D721Med (cell line): Measurements from ENCODE around the gene DGKI.

Experiments
- DNase-seq: peaks from one replicate; pipeline ENCODE4 v3.0.0; 2011; ENCODE audit warnings: low spot score; ENCODE audit not compliant: insufficient read length
- FAIRE-seq: peaks from 2 replicates; lab custom pipeline; 2011; peaks lifted over from hg19 to GRCh38; lab: Jason Lieb, UNC
- TF ChIP-seq, protein P1 (sequence below): IDR thresholded peaks from 2 replicates; pipeline ENCODE4 v1.5.1; 2012; ENCODE audit warnings: mild to moderate bottlenecking, control low read depth; ENCODE audit not compliant: insufficient read depth; ENCODE audit errors: missing control alignments

Gene DGKI

DNA sequence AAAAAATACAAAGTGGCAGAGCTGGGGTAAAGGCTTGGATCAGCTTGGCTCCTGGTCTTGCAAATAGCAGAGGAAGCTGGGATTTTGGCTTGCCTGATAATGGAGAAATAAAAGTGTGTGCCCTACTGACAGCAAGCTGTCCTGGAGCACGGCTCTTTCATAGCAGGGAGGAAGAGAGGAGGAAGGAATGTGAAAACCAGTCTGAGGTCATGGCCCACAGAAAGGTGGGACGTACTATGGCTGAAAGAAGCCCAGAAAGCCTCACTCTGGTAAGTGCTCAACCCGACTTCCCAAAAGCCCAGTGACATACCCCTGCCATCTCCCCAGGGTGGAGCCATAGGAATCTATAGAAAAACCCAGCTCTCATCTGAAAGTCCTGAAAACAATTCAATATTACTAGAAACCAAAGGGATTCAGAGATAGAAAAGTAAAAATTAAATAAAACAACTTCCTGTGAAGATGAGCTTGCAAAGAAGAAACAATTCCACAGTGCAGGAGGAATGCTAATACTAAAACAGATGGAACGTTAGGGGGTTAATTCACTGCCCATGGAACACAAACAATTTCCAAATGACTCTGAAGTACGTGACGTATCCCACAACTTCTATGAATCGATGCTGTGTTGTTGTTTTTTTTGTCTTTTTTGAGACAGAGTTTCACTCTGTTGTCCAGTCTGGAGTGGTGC is 256.6 kb downstream of the DGKI start:
- TF ChIP-seq, protein P1, sequence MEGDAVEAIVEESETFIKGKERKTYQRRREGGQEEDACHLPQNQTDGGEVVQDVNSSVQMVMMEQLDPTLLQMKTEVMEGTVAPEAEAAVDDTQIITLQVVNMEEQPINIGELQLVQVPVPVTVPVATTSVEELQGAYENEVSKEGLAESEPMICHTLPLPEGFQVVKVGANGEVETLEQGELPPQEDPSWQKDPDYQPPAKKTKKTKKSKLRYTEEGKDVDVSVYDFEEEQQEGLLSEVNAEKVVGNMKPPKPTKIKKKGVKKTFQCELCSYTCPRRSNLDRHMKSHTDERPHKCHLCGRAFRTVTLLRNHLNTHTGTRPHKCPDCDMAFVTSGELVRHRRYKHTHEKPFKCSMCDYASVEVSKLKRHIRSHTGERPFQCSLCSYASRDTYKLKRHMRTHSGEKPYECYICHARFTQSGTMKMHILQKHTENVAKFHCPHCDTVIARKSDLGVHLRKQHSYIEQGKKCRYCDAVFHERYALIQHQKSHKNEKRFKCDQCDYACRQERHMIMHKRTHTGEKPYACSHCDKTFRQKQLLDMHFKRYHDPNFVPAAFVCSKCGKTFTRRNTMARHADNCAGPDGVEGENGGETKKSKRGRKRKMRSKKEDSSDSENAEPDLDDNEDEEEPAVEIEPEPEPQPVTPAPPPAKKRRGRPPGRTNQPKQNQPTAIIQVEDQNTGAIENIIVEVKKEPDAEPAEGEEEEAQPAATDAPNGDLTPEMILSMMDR = no peak
- FAIRE-seq (no peak), DNase-seq (no peak)

DNA sequence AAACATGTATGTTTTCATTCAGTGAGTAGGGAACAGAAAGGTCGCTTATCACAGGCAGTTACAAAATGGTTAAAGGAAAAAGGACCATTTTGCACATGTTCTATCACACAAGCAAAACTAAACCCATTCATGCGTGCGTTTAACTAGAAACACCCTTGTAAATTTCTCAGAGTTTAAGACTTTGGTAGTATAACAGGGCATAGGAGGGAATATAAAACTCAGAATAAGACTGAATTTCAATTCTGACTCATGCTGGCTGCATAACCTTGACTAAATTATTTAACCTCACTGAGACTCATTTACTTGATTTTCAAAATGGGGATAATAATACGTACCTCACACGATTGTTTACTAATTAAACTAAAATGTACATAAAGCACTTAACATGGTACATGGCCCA is 259.4 kb downstream of the DGKI start:
- DNase-seq = no peak
- FAIRE-seq = no peak

DNA sequence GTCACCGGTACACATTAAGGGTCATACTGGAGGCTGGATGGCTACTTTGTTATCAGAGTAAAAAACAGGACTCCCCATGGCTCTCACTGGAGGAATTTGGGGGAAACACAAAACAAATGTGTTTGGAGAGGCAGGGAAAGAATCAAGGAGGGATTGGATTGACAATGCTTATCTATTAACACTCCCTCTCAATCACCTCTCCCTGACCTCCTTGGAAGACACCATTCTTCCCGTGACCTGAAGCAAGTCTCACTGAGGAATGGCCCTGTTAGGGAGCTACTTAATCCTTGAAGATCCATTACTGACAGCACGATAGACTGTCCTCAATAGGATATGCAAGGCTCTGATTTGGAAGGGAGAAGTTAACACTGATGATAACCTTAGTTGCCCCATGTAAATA is 261.2 kb downstream of the DGKI start:
- DNase-seq (no peak), FAIRE-seq (no peak)
- TF ChIP-seq, protein P1 = no peak

More for the DNA sequence above, 259.4 kb downstream of the DGKI start:
- TF ChIP-seq, protein P1 = no peak

DNA sequence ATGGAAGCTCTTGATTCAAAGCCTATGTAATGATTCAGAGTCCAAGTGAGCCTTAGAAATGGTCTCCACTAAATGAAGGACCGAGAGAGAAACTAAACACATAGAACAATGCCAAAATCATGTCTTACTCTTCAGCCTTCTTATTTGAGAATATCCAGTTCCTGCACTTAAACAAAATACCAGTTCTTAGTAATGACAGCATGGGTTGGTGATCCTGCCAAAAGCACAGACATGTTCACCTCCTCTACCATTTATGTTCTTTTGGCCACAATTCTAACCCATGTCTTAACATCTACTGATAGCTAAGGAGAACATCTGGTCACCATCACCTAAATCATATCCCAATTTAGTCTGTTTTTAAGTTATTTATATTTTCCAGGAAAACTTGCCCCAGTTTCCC is 263.6 kb downstream of the DGKI start:
- TF ChIP-seq, protein P1 = no peak
- FAIRE-seq (no peak), DNase-seq (no peak)

DNA sequence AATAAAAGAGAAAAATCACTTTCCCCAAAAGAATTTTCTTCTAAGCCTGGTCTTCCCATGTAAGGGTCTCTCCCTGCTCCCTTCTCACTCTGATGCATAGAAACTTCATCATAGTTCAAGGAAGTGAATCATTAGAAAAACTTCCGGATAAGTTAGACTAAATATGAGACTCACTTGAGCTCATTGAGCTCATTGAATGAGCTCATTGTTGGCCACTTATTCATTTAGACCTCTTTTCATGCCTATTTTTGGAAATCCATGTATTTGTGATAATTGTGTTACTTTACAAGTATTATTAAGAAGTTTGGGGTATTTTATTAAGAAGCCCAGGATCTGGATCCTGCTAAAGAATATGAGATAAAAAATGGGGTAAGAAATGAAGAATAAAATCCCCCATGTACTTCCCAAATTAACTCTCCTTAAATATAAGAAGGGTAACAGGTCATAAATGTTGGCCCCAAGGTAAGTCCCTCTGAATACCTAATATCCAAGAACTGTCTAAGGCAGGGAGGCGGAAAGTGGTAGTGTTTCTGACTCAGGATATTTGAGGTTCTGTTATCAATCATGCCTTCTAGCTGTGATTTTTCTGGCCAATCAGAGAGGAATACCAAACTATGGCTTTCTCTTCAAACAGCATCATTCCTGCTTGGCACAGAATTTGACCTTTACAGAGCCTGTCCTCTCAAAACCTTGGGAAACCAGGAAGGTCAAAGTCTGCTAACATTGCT is 266.7 kb downstream of the DGKI start:
- no peak for DNase-seq
- TF ChIP-seq, protein P1 = no peak
- FAIRE-seq = no peak

DNA sequence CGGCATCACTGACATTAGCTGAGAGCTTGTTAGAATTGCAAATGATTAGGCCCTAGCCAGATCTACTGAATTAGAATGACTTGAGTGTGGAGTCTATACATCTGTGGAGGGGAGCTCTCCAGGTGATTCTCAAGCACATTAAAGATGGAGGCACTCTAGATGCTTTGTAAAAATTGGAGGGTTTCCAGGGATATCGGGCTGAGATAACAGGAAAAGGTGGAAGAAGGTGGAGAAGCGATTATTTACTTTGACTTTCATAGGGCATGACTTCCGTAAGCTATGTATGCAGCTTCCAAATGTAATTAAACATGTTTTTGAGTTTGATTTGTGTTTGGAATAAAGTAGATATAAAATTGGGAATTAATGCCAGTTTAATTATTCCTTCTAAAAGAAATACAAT is 268.2 kb downstream of the DGKI start:
- no peak for FAIRE-seq
- TF ChIP-seq, protein P1 = no peak
- DNase-seq = no peak

DNA sequence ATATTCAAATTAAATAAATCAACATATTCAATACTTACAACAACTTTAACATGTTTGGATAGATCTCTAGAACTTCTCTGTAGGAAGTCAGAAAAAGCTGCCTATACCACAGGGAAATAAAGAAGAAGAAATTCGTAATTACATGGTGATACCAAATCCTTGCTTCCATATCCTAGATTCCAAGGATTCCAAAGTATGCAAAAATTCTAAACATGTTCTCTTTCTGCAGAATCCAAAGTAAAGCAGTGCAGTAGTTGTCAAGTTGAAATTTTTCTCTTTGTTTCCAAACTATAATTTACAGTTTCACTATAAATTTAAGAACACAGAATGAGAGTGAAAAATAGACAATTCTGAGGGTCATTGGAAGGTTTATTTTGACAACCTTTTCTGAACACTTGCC is 269.6 kb downstream of the DGKI start:
- FAIRE-seq (no peak), DNase-seq (no peak)
- TF ChIP-seq, protein P1 = no peak
